GM13976 (cell line): ENCODE data around the gene PHOSPHO1.
"Not testable (repeated sequence)": the region's sequence is repeated elsewhere in the genome, so short reads cannot be mapped to it uniquely, and the experiment has no call there.

ENCODE experiments used
- DNase-seq: peaks from one replicate; pipeline ENCODE4 v3.0.0; 2012; ENCODE audit warnings: low spot score
- CTCF ChIP-seq: IDR thresholded peaks from 2 replicates; pipeline ENCODE4 v1.5.1; 2012; ENCODE audit warnings: borderline replicate concordance, mild to moderate bottlenecking; ENCODE audit not compliant: insufficient read depth; ENCODE audit errors: extremely low read depth, missing control alignments, control extremely low read depth
- in situ Hi-C: fragments of 300-500 bp; cut with MboI; formaldehyde crosslinking; loops from one replicate; pipeline ENCODE4 v1.12.0; 2022; ENCODE audit warnings: low sequenced_read_pairs, mixed read lengths, inconsistent platforms; ENCODE audit not compliant: unreplicated experiment

PHOSPHO1 gene

DNA sequence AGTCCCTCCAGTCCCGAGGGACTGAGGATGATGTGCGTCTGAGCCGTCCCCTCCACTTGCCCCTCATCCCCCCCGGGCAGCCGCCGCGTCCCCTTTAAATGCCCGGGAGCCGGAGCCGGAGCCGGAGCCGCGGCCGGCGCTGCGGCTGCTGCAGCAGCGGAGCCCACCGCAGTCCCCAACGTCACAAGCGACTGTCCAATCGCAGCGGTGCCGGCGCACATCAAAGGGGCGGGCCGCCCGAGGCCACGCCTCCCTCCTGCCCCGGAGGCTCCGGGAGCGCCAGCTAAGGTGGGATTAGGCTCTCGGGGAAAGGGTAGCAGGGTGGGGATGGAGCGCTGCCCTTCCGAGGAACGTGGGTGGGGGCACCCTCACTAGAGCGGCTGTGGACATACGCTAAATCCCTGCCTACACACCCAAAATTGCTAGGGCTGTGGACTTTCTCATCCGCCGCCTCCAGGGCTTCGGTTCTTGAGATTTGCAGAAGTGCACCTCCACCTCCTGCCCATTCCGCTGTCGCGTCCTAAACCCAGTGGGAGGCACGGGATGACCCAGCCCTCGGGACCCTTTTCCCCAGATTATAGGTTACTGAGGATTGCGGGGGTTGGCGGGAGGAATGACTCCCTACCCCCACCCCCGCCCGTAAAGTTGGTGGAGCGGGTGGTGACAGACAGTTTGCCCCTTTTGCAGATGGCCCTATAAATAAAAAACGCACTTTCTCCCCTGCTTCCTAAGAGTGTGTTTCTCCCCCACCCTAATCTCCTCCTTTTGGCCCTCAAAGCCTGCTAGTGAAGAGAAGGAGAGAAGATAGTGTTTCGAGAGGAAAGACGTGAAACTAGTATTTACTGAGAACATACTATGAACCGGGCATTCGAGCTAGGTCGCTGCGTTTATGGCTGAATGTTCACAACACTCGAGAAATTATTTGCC, at the start of gene PHOSPHO1:
TSS of gene PHOSPHO1 (minus strand) at position 152 of the 927 bp plus-strand sequence. CDS start 4,096 bp downstream, outside the sequence.
- in situ Hi-C loops, result no loop called here
- peak; percentile 2 for TF ChIP-seq CTCF
- DNase-seq, result peak; percentile 94

- no peak for DNase-seq
- in situ Hi-C loops, result no loop called here
- no peak for TF ChIP-seq CTCF
These were observed 49.5 kb upstream of the PHOSPHO1 start for GRCh38 chr17:49280061-49280460.

- DNase-seq, in situ Hi-C loops: not testable (repeated sequence)
These were observed 48.9 kb upstream of the PHOSPHO1 start for GRCh38 chr17:49279263-49280015.

DNA sequence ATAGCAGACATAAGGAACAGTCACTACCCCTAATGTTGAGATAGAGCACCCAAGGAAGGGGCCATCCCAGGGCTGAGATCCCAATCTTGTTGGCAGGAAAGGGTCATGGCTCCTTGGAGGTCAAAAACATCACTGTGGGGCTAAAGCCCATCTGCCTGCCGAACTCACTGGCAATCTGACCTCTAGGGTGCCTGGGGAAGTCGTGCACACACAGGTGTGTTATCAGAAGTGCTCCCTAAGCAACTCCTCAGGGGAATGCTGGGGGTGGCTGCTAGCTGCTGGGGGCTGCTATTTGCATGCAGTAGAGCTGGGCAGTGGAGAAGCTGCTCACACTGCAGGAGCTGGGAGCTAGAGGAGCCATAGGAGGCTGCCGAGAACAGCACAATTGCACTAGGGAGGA, 47.5 kb upstream of the PHOSPHO1 start:
- TF ChIP-seq CTCF, result no peak
- in situ Hi-C loops, result no loop called here
- no peak for DNase-seq

- in situ Hi-C loops, result no loop called here
These were observed 47.1 kb upstream of the PHOSPHO1 start for GRCh38 chr17:49277638-49278037.

DNA sequence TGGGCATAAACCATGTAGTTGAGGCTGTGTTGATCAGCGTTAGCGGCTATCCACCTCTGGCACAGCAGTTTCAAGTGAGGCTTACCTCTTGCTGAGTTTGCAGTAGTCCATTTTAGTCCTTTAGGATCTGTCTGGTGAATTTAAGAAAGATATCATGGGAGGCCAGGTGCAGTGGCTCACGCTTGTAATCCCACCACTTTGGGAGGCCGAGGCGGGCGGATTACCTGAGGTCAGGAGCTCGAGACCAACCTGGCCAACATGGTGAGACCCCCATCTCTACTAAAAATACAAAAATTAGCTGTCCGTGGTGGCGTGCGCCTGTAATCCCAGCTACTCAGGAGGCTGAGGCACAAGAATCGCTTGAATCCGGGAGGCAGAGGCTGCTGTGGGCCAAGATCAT, 45.4 kb upstream of the PHOSPHO1 start:
- in situ Hi-C loops, DNase-seq: not testable (repeated sequence)

More at GRCh38 chr17:49277638-49278037, 47.1 kb upstream of the PHOSPHO1 start:
- DNase-seq, result no peak
- TF ChIP-seq CTCF, result no peak

- DNase-seq, result no peak
- TF ChIP-seq CTCF, result no peak
- in situ Hi-C loops, result no loop called here
These were observed 38.8 kb upstream of the PHOSPHO1 start for GRCh38 chr17:49269356-49269755.
